Measurements from ENCODE around the gene B4GALT6.

The B4GALT6 gene

GRCh38 chr18:31710826-31711225 lies 26.4 kb upstream of the B4GALT6 start:
- H3K4me1 ChIP-seq (ENCODE audit: control insufficient read depth, low read length), result no peaks in the 10 kb centered on the region
- TF ChIP-seq CTCF (IDR thresholded peaks at IDR 0.05; ENCODE audit: low read depth, low read length, poor library complexity, severe bottlenecking) (no peak), EZH2phosphoT487 (IDR thresholded peaks at IDR 0.05; ENCODE audit: borderline replicate concordance, low read length) (no peak)
- H3K27me3 ChIP-seq (ENCODE audit: control insufficient read depth, low read length), result no peaks in the 10 kb centered on the region

DNA sequence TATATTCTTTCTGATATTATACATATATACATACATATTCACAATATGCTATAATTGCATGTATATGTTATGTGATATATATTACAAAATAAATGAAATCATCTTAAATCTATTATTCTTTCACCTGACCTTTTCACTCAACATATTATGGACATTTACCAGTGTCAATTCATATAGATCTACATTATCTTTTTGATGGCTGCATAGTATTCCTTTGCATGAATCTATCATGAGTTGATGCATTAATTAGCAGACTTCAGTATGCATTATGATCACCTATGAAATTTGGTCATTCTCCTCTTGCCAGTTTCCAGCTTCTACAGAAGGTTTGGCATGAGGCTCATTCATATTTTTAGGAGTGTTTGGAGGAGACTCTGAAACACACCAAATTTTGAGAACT lies 23.4 kb upstream of the B4GALT6 start:
- H3K9me2 ChIP-seq (replicated peaks; ENCODE audit: control insufficient read depth, low read length), result no peaks in the 10 kb centered on the region
- no peak overlapping the region for H3K4me2 ChIP-seq (ENCODE audit: low read length)
- TF ChIP-seq EZH2phosphoT487 (IDR thresholded peaks at IDR 0.05; ENCODE audit: borderline replicate concordance, low read length), result no peak
- no peak for TF ChIP-seq CTCF (IDR thresholded peaks at IDR 0.05; ENCODE audit: low read depth, low read length, poor library complexity, severe bottlenecking)
- H3K36me3 ChIP-seq (ENCODE audit: control insufficient read depth, low read length), result no peaks in the 10 kb centered on the region
- H3K4me3 ChIP-seq (ENCODE audit: low read length), result no peak overlapping the region
- H3K4me1 ChIP-seq (ENCODE audit: control insufficient read depth, low read length), result no peaks in the 10 kb centered on the region
- H3K27me3 ChIP-seq (ENCODE audit: control insufficient read depth, low read length), result no peaks in the 10 kb centered on the region
- no peak overlapping the region for H3K27ac ChIP-seq (ENCODE audit: low read depth, low read length)
- H4K20me1 ChIP-seq (ENCODE audit: control insufficient read depth, insufficient read depth, low read depth, low read length), result no peaks in the 10 kb centered on the region
- no peaks in the 10 kb centered on the region for H3K79me2 ChIP-seq (ENCODE audit: control insufficient read depth, low read length)
- H3K9me3 ChIP-seq (ENCODE audit: control insufficient read depth, insufficient read depth, low read length), result no peaks in the 10 kb centered on the region
- H3F3A ChIP-seq (ENCODE audit: control insufficient read depth, insufficient read depth), result no peaks in the 10 kb centered on the region

More at GRCh38 chr18:31710826-31711225, 26.4 kb upstream of the B4GALT6 start:
- no peaks in the 10 kb centered on the region for H3K9me2 ChIP-seq (replicated peaks; ENCODE audit: control insufficient read depth, low read length)
- H4K20me1 ChIP-seq (ENCODE audit: control insufficient read depth, insufficient read depth, low read depth, low read length), result no peaks in the 10 kb centered on the region
- no peaks in the 10 kb centered on the region for H3K9me3 ChIP-seq (ENCODE audit: control insufficient read depth, insufficient read depth, low read length)
- H3K4me2 ChIP-seq (ENCODE audit: low read length), result no peak overlapping the region
- no peaks in the 10 kb centered on the region for H3F3A ChIP-seq (ENCODE audit: control insufficient read depth, insufficient read depth)
- no peaks in the 10 kb centered on the region for H3K36me3 ChIP-seq (ENCODE audit: control insufficient read depth, low read length)
- H3K27ac ChIP-seq (ENCODE audit: low read depth, low read length), result no peak overlapping the region
- H3K79me2 ChIP-seq (ENCODE audit: control insufficient read depth, low read length), result no peaks in the 10 kb centered on the region
- no peak overlapping the region for H3K4me3 ChIP-seq (ENCODE audit: low read length)

- Histone ChIP-seq H3K4me3 (ENCODE audit: low read length) (no peak overlapping the region), H4K20me1 (ENCODE audit: control insufficient read depth, insufficient read depth, low read depth, low read length) (no peaks in the 10 kb centered on the region), H3K4me2 (ENCODE audit: low read length) (no peak overlapping the region), H3F3A (ENCODE audit: control insufficient read depth, insufficient read depth) (no peaks in the 10 kb centered on the region), H3K79me2 (ENCODE audit: control insufficient read depth, low read length) (no peaks in the 10 kb centered on the region), H3K27ac (ENCODE audit: low read depth, low read length) (no peak overlapping the region), H3K27me3 (ENCODE audit: control insufficient read depth, low read length) (no peaks in the 10 kb centered on the region), H3K36me3 (ENCODE audit: control insufficient read depth, low read length) (no peaks in the 10 kb centered on the region), H3K9me3 (ENCODE audit: control insufficient read depth, insufficient read depth, low read length) (no peaks in the 10 kb centered on the region), H3K9me2 (replicated peaks; ENCODE audit: control insufficient read depth, low read length) (no peaks in the 10 kb centered on the region), H3K4me1 (ENCODE audit: control insufficient read depth, low read length) (no peaks in the 10 kb centered on the region)
- no peak for TF ChIP-seq CTCF (IDR thresholded peaks at IDR 0.05; ENCODE audit: low read depth, low read length, poor library complexity, severe bottlenecking)
- TF ChIP-seq EZH2phosphoT487 (IDR thresholded peaks at IDR 0.05; ENCODE audit: borderline replicate concordance, low read length), result no peak
Observed at GRCh38 chr18:31702449-31702848, 18.1 kb upstream of the B4GALT6 start.

- no peaks in the 10 kb centered on the region for H3F3A ChIP-seq (ENCODE audit: control insufficient read depth, insufficient read depth)
- TF ChIP-seq CTCF (IDR thresholded peaks at IDR 0.05; ENCODE audit: low read depth, low read length, poor library complexity, severe bottlenecking), result no peak
- H4K20me1 ChIP-seq (ENCODE audit: control insufficient read depth, insufficient read depth, low read depth, low read length), result no peaks in the 10 kb centered on the region
- no peaks in the 10 kb centered on the region for H3K27me3 ChIP-seq (ENCODE audit: control insufficient read depth, low read length)
- H3K79me2 ChIP-seq (ENCODE audit: control insufficient read depth, low read length), result no peaks in the 10 kb centered on the region
- no peak overlapping the region for H3K4me3 ChIP-seq (ENCODE audit: low read length)
- no peaks in the 10 kb centered on the region for H3K4me1 ChIP-seq (ENCODE audit: control insufficient read depth, low read length)
- H3K27ac ChIP-seq (ENCODE audit: low read depth, low read length), result no peak overlapping the region
- H3K9me2 ChIP-seq (replicated peaks; ENCODE audit: control insufficient read depth, low read length), result no peaks in the 10 kb centered on the region
- no peaks in the 10 kb centered on the region for H3K9me3 ChIP-seq (ENCODE audit: control insufficient read depth, insufficient read depth, low read length)
- H3K4me2 ChIP-seq (ENCODE audit: low read length), result no peak overlapping the region
- H3K36me3 ChIP-seq (ENCODE audit: control insufficient read depth, low read length), result no peaks in the 10 kb centered on the region
Observed at GRCh38 chr18:31701744-31702143, 17.4 kb upstream of the B4GALT6 start.
